HCT116 (cell line): ENCODE data around the gene RFTN1. TPM values are rescaled to one million over a fixed set of nuclear protein-coding genes. Genes with fewer than 3 reads are reported as not detected.

ENCODE experiments used
- ATAC-seq: fragments of 200-7000 bp; cut with Tn5 transposase; 2 replicates; pipeline ENCODE4 v1.9.1; 2020; ENCODE audit warnings: mild to moderate bottlenecking, moderate library complexity
- BruUV-seq: library from RNA; stranded (reverse); fragments of 400-500 nt; replicated peaks from 2 replicates; lab custom pipeline; 2021; lab: Mats Ljungman, UMichigan
- CTCF ChIA-PET: fragments of 300-600 bp; sonication (Branson Sonifier 250); formaldehyde crosslinking; loops from one replicate; lab custom pipeline; 2021; ENCODE audit warnings: antibody characterized with exemption; lab: Charles Lee
- POLR2A ChIA-PET: fragments of 300-600, 350-600 bp; sonication (Branson Sonifier 250); formaldehyde crosslinking; loops from one replicate; lab custom pipeline; 2021; ENCODE audit warnings: antibody characterized with exemption; lab: Charles Lee
- RAD21 ChIA-PET, 2 experiments: fragments of 300-600 bp; sonication (Branson Sonifier 250); formaldehyde crosslinking; loops; one replicate each; lab custom pipeline; 2023; ENCODE audit warnings: low total read pairs in 2 of 2; ENCODE audit not compliant: uncharacterized antibody in 2 of 2, unreplicated experiment in 2 of 2, low non-redundant PET in 1 of 2; lab: Charles Lee
- DNase-seq: peaks from one replicate; pipeline ENCODE4 v3.0.0-alpha.2; 2010; ENCODE audit warnings: low read depth, low spot score
- H2AFZ ChIP-seq: fragments of 200-600 bp; shearing (Covaris generic), sonication (generic); 2 replicates; pipeline ENCODE4 v1.6.1; 2017; ENCODE audit warnings: low read depth, mixed run types, mixed read lengths, antibody characterized with exemption, low read length; ENCODE audit not compliant: poor library complexity, severe bottlenecking
- H3K27ac ChIP-seq: 2 replicates; pipeline ENCODE4 v1.5.1; 2012; ENCODE audit warnings: low read depth, low read length
- H3K27me3 ChIP-seq: fragments of 200-600 bp; sonication (generic); 2 replicates; pipeline ENCODE4 v1.6.1; 2016; ENCODE audit warnings: mixed run types, low read length, mixed read lengths; ENCODE audit not compliant: insufficient read depth
- H3K36me3 ChIP-seq, 2 experiments: fragments of 200-500 bp in 1 of 2; fragments of 200-600 bp in 1 of 2; sonication (Bioruptor generic) in 1 of 2; sonication (generic) in 1 of 2; 2 replicates each; pipeline versions ENCODE4 v1.5.1 to v1.6.1; 2014 to 2016; ENCODE audit warnings: low read length in 2 of 2, inconsistent platforms in 1 of 2, mixed read lengths in 1 of 2, mixed run types in 1 of 2; ENCODE audit not compliant: insufficient read depth in 2 of 2, control insufficient read depth in 1 of 2
- H3K4me1 ChIP-seq, 2 experiments: fragments of 200-600 bp in 1 of 2; sonication (generic) in 1 of 2; 2 replicates each; pipeline versions ENCODE4 v1.5.1 to v1.6.1; 2012 to 2017; ENCODE audit warnings: low read length in 2 of 2, inconsistent platforms in 1 of 2, mild to moderate bottlenecking in 1 of 2, mixed read lengths in 1 of 2, mixed run types in 1 of 2, moderate library complexity in 1 of 2; ENCODE audit not compliant: insufficient read depth in 2 of 2, control insufficient read depth in 1 of 2
- H3K4me2 ChIP-seq: fragments of 200-600 bp; sonication (generic); 2 replicates; pipeline ENCODE4 v1.6.1; 2017; ENCODE audit warnings: mixed run types, low read length, mixed read lengths
- H3K4me3 ChIP-seq, 2 experiments: fragments of 200-600 bp in 1 of 2; sonication (generic) in 1 of 2; replicated peaks in 1 of 2; 2 replicates each; pipeline ENCODE4 v1.5.1; 2011 to 2016; ENCODE audit warnings: low read length in 2 of 2, control low read depth in 1 of 2, low read depth in 1 of 2, mild to moderate bottlenecking in 1 of 2, mixed read lengths in 1 of 2, mixed run types in 1 of 2
- H3K79me2 ChIP-seq: fragments of 200-600 bp; sonication (generic); 2 replicates; pipeline ENCODE4 v1.6.1; 2017; ENCODE audit warnings: mild to moderate bottlenecking, mixed run types, low read length, moderate library complexity, mixed read lengths; ENCODE audit not compliant: insufficient read depth
- H3K9ac ChIP-seq: fragments of 200-600 bp; sonication (generic); 2 replicates; pipeline ENCODE4 v1.6.1; 2016; ENCODE audit warnings: low read length, mixed read lengths
- H3K9me2 ChIP-seq: fragments of 200-600 bp; sonication (generic), shearing (Covaris generic); 2 replicates; pipeline ENCODE4 v1.6.1; 2017; ENCODE audit warnings: mixed run types, mild to moderate bottlenecking, moderate library complexity; ENCODE audit not compliant: insufficient read depth
- H3K9me3 ChIP-seq, 2 experiments: fragments of 200-500 bp in 1 of 2; fragments of 200-600 bp in 1 of 2; sonication (Bioruptor generic) in 1 of 2; sonication (generic) in 1 of 2; 2 replicates each; pipeline ENCODE4 v1.6.1; 2014 to 2017; ENCODE audit warnings: low read length in 2 of 2, mixed read lengths in 2 of 2, inconsistent platforms in 1 of 2, low read depth in 1 of 2, mild to moderate bottlenecking in 1 of 2, mixed run types in 1 of 2, moderate library complexity in 1 of 2; ENCODE audit not compliant: control insufficient read depth in 1 of 2, insufficient read depth in 1 of 2
- H4K20me1 ChIP-seq: fragments of 200-600 bp; sonication (generic), shearing (Covaris generic); 2 replicates; pipeline ENCODE4 v1.6.1; 2017; ENCODE audit warnings: mixed run types, mild to moderate bottlenecking, moderate library complexity; ENCODE audit not compliant: insufficient read depth
- EZH2 ChIP-seq: fragments of 200-600 bp; sonication (generic); IDR thresholded peaks from 2 replicates; pipeline ENCODE4 v1.6.1; 2017; ENCODE audit warnings: antibody characterized with exemption, mixed run types
- POLR2AphosphoS5 ChIP-seq: IDR thresholded peaks from 2 replicates; pipeline ENCODE4 v1.6.1; 2011; ENCODE audit warnings: mild to moderate bottlenecking, low read depth, low read length, moderate library complexity
- SP1 ChIP-seq: IDR thresholded peaks from 2 replicates; pipeline ENCODE4 v1.6.1; 2012; ENCODE audit warnings: low read depth
- TCF7L2 ChIP-seq: IDR thresholded peaks from 2 replicates; pipeline ENCODE4 v1.7.0; 2011; ENCODE audit warnings: borderline replicate concordance, inconsistent platforms; ENCODE audit not compliant: insufficient read depth, insufficient read length; ENCODE audit errors: extremely low read depth
- intact Hi-C: fragments of 100-400 bp; cut with micrococcal nuclease; formaldehyde crosslinking; loops from 2 replicates; pipeline ENCODE4 v1.10.0; 2022
- total RNA-seq: library from RNA; stranded (reverse); gene quantifications from one replicate; pipeline ENCODE4 v1.2.1, GENCODE V29; 2021; ENCODE audit not compliant: unreplicated experiment

RFTN1 gene
- total RNA-seq, 1 experiment from 2014 or later = 3.9 TPM

GRCh38 chr3:16377196-16377595, 136.3 kb downstream of the RFTN1 start:
- H3K9ac ChIP-seq = no peak overlapping the region
- no peaks in the 10 kb centered on the region for H3K79me2 ChIP-seq
- no peaks in the 10 kb centered on the region for H3K9me2 ChIP-seq
- BruUV-seq = no TSS peak
- no peaks in the 10 kb centered on the region for H3K27me3 ChIP-seq
- no peaks in the 10 kb centered on the region for H4K20me1 ChIP-seq
- H3K36me3 ChIP-seq = no peaks in the 10 kb centered on the region
- H3K4me3 ChIP-seq = no peak overlapping the region
- no peaks in the 10 kb centered on the region for H3K9me3 ChIP-seq
- no peaks in the 10 kb centered on the region for H3K4me1 ChIP-seq
- intact Hi-C loops = no loop called here
- DNase-seq (no peak), ATAC-seq (no peak)
- no peak overlapping the region for H3K27ac ChIP-seq
- no peak for TF ChIP-seq POLR2AphosphoS5
- CTCF ChIA-PET = no interaction called here
- POLR2A ChIA-PET = no interaction called here
- RAD21 ChIA-PET = no interaction called here
- no peak overlapping the region for H2AFZ ChIP-seq
- H3K4me2 ChIP-seq = no peak overlapping the region

- POLR2A ChIA-PET = no interaction called here
- no peak for TF ChIP-seq TCF7L2
- no peak for TF ChIP-seq SP1
- no peak for TF ChIP-seq EZH2
- TF ChIP-seq, all 23 proteins: peak for 0
- H3K9me3 ChIP-seq = no peaks in the 10 kb centered on the region
- no peaks in the 10 kb centered on the region for H3K9me2 ChIP-seq
- intact Hi-C loops = no loop called here
- RAD21 ChIA-PET = no interaction called here
- no peak overlapping the region for H2AFZ ChIP-seq
- H3K79me2 ChIP-seq = no peaks in the 10 kb centered on the region
- ATAC-seq = no peak
- BruUV-seq = no TSS peak
- no peak for DNase-seq
- H4K20me1 ChIP-seq = no peaks in the 10 kb centered on the region
- no peak overlapping the region for H3K4me3 ChIP-seq
- CTCF ChIA-PET = no interaction called here
- H3K36me3 ChIP-seq = no peaks in the 10 kb centered on the region
- H3K4me1 ChIP-seq = peaks cover 2 to 3% of the 10 kb centered on the region in 2 experiments; a peak in 3 of 4 replicates
- H3K9ac ChIP-seq = no peak overlapping the region
- no peak overlapping the region for H3K27ac ChIP-seq
- H3K4me2 ChIP-seq = no peak overlapping the region
- no peaks in the 10 kb centered on the region for H3K27me3 ChIP-seq
These were observed 137.6 kb downstream of the RFTN1 start for GRCh38 chr3:16375891-16376290.
